Osteocyte (in vitro differentiated cells): ENCODE results near the gene ZNF385B. TPM values are rescaled to one million over a fixed set of nuclear protein-coding genes. Genes with fewer than 3 reads are reported as not detected.

Experiments used
- DNase-seq: peaks from one replicate; pipeline ENCODE4 v3.0.0; 2021; ENCODE audit warnings: mixed read lengths; ENCODE audit not compliant: unreplicated experiment; ENCODE audit errors: extremely low spot score
- H3K27ac Mint-ChIP-seq: one replicate; pipeline ENCODE4 v1.8.0; 2021; ENCODE audit warnings: mild to moderate bottlenecking, mixed read lengths; ENCODE audit not compliant: unreplicated experiment
- H3K27me3 Mint-ChIP-seq: one replicate; pipeline ENCODE4 v1.8.0; 2021; ENCODE audit warnings: mixed read lengths; ENCODE audit not compliant: unreplicated experiment
- H3K36me3 Mint-ChIP-seq: one replicate; pipeline ENCODE4 v1.8.0; 2021; ENCODE audit warnings: mixed read lengths; ENCODE audit not compliant: unreplicated experiment
- H3K4me1 Mint-ChIP-seq: one replicate; pipeline ENCODE4 v1.8.0; 2021; ENCODE audit warnings: mixed read lengths; ENCODE audit not compliant: unreplicated experiment
- H3K4me3 Mint-ChIP-seq: one replicate; pipeline ENCODE4 v1.8.0; 2021; ENCODE audit warnings: mild to moderate bottlenecking, moderate library complexity, mixed read lengths; ENCODE audit not compliant: unreplicated experiment
- H3K9me3 Mint-ChIP-seq: one replicate; pipeline ENCODE4 v1.8.0; 2021; ENCODE audit warnings: mixed read lengths; ENCODE audit not compliant: unreplicated experiment
- total RNA-seq: library from RNA; stranded (reverse); gene quantifications from 2 replicates; pipeline ENCODE4 v1.2.1, GENCODE V29; 2021
- TF ChIP-seq, protein P1 (sequence below): fragments of 200-600 bp; sonication (generic); IDR thresholded peaks from 2 replicates; pipeline ENCODE4 v1.5.0; 2021; ENCODE audit warnings: antibody characterized with exemption, mild to moderate bottlenecking, moderate library complexity

Gene ZNF385B
- total RNA-seq, 1 donor from 2014 or later: 0.13 TPM

DNA sequence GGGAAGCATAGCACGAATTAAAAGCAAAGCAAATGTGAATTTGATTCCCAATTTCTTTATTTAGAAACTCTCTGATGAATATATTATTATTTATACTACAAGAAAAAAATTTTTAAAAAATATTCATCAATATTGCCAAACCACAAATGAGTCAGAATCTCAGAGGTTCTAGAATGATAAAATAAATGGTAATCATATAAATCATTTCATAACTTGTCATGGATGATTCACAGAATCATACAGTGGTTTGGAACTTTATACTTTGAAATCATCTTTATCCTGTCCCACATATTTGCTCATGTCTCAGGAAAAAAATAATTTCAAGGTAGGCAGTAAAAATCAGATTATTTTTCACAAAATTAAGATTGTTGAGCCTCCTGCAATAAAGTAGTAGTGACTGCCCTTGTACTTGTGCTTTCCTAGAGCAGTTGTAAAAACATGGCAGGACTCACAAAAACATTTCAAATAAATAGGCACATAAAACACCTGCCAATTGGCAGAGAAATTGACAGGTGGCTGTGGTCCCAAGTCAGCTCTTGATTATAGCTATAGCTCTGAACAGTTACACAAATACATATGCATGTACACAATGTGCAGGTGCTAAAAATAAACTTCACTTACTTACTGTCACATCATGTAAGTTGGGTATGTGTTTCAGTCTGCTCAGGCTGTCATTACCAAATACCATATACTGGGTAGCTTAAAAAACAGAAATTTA is 322.8 kb downstream of the ZNF385B start:
- Mint-ChIP-seq H3K4me3 (no peak overlapping the region), H3K9me3 (peaks cover 7% of the 10 kb centered on the region), H3K27me3 (no peaks in the 10 kb centered on the region), H3K36me3 (peaks cover 2% of the 10 kb centered on the region), H3K4me1 (no peaks in the 10 kb centered on the region), H3K27ac (no peak overlapping the region)
- DNase-seq: no peak
- TF ChIP-seq, protein P1, sequence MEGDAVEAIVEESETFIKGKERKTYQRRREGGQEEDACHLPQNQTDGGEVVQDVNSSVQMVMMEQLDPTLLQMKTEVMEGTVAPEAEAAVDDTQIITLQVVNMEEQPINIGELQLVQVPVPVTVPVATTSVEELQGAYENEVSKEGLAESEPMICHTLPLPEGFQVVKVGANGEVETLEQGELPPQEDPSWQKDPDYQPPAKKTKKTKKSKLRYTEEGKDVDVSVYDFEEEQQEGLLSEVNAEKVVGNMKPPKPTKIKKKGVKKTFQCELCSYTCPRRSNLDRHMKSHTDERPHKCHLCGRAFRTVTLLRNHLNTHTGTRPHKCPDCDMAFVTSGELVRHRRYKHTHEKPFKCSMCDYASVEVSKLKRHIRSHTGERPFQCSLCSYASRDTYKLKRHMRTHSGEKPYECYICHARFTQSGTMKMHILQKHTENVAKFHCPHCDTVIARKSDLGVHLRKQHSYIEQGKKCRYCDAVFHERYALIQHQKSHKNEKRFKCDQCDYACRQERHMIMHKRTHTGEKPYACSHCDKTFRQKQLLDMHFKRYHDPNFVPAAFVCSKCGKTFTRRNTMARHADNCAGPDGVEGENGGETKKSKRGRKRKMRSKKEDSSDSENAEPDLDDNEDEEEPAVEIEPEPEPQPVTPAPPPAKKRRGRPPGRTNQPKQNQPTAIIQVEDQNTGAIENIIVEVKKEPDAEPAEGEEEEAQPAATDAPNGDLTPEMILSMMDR: no peak

GRCh38 chr2:179536185-179536584 is 325.2 kb downstream of the ZNF385B start:
- Mint-ChIP-seq H3K9me3 (peaks cover 7% of the 10 kb centered on the region), H3K4me3 (no peak overlapping the region), H3K4me1 (no peaks in the 10 kb centered on the region), H3K27me3 (no peaks in the 10 kb centered on the region), H3K27ac (no peak overlapping the region), H3K36me3 (peaks cover 2% of the 10 kb centered on the region)
- TF ChIP-seq, protein P1: no peak
- DNase-seq: no peak

- H3K4me1 Mint-ChIP-seq: no peaks in the 10 kb centered on the region
- peaks cover 2% of the 10 kb centered on the region for H3K9me3 Mint-ChIP-seq
- H3K27me3 Mint-ChIP-seq: no peaks in the 10 kb centered on the region
- TF ChIP-seq, protein P1: no peak
- H3K4me3 Mint-ChIP-seq: no peak overlapping the region
- no peak overlapping the region for H3K27ac Mint-ChIP-seq
- DNase-seq: no peak
- no peaks in the 10 kb centered on the region for H3K36me3 Mint-ChIP-seq
These were observed 327.5 kb downstream of the ZNF385B start for GRCh38 chr2:179533875-179534274.

- Mint-ChIP-seq H3K36me3 (no peaks in the 10 kb centered on the region), H3K27ac (no peak overlapping the region), H3K27me3 (no peaks in the 10 kb centered on the region), H3K4me1 (no peaks in the 10 kb centered on the region), H3K4me3 (no peak overlapping the region), H3K9me3 (no peaks in the 10 kb centered on the region)
- DNase-seq: no peak
- TF ChIP-seq, protein P1: no peak
These were observed 328.5 kb downstream of the ZNF385B start for GRCh38 chr2:179532863-179533278.

- no peaks in the 10 kb centered on the region for H3K36me3 Mint-ChIP-seq
These were observed 332.8 kb downstream of the ZNF385B start for GRCh38 chr2:179528576-179529069.

More at GRCh38 chr2:179528576-179529069, 332.8 kb downstream of the ZNF385B start:
- no peak overlapping the region for H3K4me3 Mint-ChIP-seq
- TF ChIP-seq, protein P1: no peak
- no peaks in the 10 kb centered on the region for H3K27me3 Mint-ChIP-seq
- no peaks in the 10 kb centered on the region for H3K4me1 Mint-ChIP-seq
- no peaks in the 10 kb centered on the region for H3K9me3 Mint-ChIP-seq
- DNase-seq: no peak
- no peak overlapping the region for H3K27ac Mint-ChIP-seq
